ENCODE results near the gene HNRNPA1.
"Not testable (repeated sequence)": the region's sequence is repeated elsewhere in the genome, so short reads cannot be mapped to it uniquely, and the experiment has no call there.

Gene HNRNPA1

DNA sequence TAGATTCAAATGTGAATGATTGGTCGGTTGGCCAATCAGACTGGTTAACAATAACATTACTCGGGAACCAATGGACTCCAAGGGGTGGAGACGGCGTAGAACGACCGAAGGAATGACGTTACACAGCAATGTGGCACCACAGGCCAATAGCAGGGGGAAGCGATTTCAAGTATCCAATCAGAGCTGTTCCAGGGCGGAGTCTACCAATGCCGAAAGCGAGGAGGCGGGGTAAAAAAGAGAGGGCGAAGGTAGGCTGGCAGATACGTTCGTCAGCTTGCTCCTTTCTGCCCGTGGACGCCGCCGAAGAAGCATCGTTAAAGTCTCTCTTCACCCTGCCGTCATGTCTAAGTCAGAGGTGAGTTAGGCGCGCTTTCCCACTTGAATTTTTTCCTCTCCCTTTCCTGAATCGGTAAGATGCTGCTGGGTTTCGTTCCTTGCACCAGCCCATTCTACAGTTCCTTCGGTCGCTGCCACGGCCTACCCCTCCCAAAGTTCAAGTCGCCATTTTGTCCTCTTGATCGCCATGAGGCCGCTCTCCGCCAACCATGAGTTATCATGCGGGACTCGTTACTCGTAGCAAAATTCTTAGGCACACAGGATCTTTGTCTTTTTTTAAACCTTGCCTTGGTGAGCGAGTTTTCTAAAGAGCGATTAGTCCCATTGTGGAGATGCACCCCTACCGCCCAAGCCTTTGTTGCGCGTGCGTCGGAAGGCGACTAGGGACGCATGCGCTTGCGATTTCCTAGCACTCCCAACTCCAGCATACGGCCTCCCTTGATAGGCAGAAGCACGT is at the start of gene HNRNPA1:
Gene HNRNPA1 (plus strand): TSS at position 259 of the 793 bp plus-strand sequence. CDS start 82 bp downstream, at position 341.
- Histone ChIP-seq H3K9ac (ENCODE audit: low read depth, low read length) (peak within 1 kb of the TSS; percentile 87), H3K36me3 (ENCODE audit: insufficient read depth, low read length) (peaks cover 39% of the 10 kb centered on the region), H3K4me1 (ENCODE audit: insufficient read depth, low read length) (peaks cover 18% of the 10 kb centered on the region), H3K9me3 (ENCODE audit: control insufficient read depth, insufficient read depth, low read length) (no peaks in the 10 kb centered on the region)

GRCh38 chr12:54231269-54231668 is 49.3 kb upstream of the HNRNPA1 start:
- not testable (repeated sequence) for H3K9me3 ChIP-seq (ENCODE audit: control insufficient read depth, insufficient read depth, low read length); H3K4me1 ChIP-seq (ENCODE audit: insufficient read depth, low read length); H3K36me3 ChIP-seq (ENCODE audit: insufficient read depth, low read length); H3K9ac ChIP-seq (ENCODE audit: low read depth, low read length)

DNA sequence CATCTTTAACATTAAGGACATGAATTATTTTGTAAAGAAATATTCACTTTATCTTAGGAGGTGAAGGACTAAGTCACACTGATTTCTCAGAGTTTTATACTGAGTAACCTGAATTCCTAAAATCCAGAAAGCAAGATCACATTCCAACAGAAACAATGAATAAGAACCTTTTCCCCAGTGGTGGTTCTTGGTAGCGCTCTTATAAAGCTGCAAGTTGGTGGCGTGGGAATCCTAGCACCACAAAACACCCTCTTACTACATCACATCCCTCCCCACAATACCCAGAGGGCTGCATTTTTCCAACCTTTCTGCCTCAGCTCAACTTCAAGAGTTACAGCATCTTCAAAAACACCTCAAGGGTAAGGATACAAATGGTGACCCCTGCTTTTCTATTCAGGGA is 47.7 kb upstream of the HNRNPA1 start:
- H3K9me3 ChIP-seq (ENCODE audit: control insufficient read depth, insufficient read depth, low read length) = no peaks in the 10 kb centered on the region
- H3K36me3 ChIP-seq (ENCODE audit: insufficient read depth, low read length) = peaks cover 8% of the 10 kb centered on the region
- H3K9ac ChIP-seq (ENCODE audit: low read depth, low read length) = no peak overlapping the region
- H3K4me1 ChIP-seq (ENCODE audit: insufficient read depth, low read length) = peaks cover 6% of the 10 kb centered on the region; the same call in 1 of the 2 replicates

- H3K9ac ChIP-seq (ENCODE audit: low read depth, low read length) = no peak overlapping the region
- H3K36me3 ChIP-seq (ENCODE audit: insufficient read depth, low read length) = peaks cover 30% of the 10 kb centered on the region
- H3K9me3 ChIP-seq (ENCODE audit: control insufficient read depth, insufficient read depth, low read length) = no peaks in the 10 kb centered on the region
- no peaks in the 10 kb centered on the region for H3K4me1 ChIP-seq (ENCODE audit: insufficient read depth, low read length)
Measured at GRCh38 chr12:54238531-54238930, 42.0 kb upstream of the HNRNPA1 start.

DNA sequence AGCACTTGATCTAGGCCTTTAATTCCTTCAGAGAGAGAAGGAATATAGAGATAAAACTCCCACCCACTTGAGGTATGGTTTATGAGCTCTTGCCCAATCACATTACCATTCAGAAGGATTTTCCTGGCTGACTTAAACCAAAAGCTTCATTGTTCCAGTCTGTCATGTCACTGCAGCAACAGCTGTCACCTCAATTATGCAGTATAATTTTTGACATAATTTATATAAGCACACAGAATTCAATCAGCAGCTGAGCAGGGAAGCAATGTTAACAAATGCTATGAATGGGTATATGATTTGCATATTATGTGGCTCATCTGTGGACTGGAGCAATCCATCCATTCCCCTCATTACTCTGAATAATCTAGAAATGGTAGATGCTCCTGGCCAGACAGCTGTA is 40.9 kb upstream of the HNRNPA1 start:
- Histone ChIP-seq H3K4me1 (ENCODE audit: insufficient read depth, low read length) (no peaks in the 10 kb centered on the region), H3K9ac (ENCODE audit: low read depth, low read length) (no peak overlapping the region), H3K36me3 (ENCODE audit: insufficient read depth, low read length) (peaks cover 30% of the 10 kb centered on the region), H3K9me3 (ENCODE audit: control insufficient read depth, insufficient read depth, low read length) (no peaks in the 10 kb centered on the region)

GRCh38 chr12:54240129-54240528 is 40.4 kb upstream of the HNRNPA1 start:
- H3K9me3 ChIP-seq (ENCODE audit: control insufficient read depth, insufficient read depth, low read length) = no peaks in the 10 kb centered on the region
- H3K36me3 ChIP-seq (ENCODE audit: insufficient read depth, low read length) = peaks cover 30% of the 10 kb centered on the region
- no peaks in the 10 kb centered on the region for H3K4me1 ChIP-seq (ENCODE audit: insufficient read depth, low read length)
- H3K9ac ChIP-seq (ENCODE audit: low read depth, low read length) = no peak overlapping the region

DNA sequence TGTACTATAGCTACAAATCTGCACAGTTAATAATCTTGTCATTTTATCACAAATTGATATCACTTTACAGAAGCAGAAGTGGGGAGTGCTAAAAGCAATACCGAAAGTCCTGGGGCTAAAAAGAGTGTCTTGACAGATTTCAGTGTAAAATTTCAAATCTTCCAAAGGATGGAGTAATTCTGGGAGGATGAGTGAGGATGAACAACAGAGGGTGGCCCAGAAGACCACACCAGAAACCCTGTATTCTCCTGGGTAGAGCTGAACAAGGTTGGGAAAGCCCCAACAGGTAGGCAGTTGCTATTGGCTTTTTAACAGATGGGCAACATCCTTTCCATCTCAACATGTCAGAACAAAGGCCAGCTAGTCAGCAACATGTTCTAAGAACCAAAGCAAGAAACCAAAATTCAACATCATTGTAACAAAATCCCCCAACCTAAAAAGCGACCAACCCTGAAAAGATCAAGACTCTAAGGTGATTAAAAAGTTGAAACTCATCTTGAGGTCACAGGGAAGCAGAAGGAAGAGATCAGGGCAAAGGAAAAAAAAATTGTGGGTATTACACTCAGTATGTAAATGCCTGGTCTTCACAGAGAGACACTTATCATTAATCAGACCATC is 39.4 kb upstream of the HNRNPA1 start:
- no peaks in the 10 kb centered on the region for H3K4me1 ChIP-seq (ENCODE audit: insufficient read depth, low read length)
- peaks cover 31% of the 10 kb centered on the region for H3K36me3 ChIP-seq (ENCODE audit: insufficient read depth, low read length)
- H3K9me3 ChIP-seq (ENCODE audit: control insufficient read depth, insufficient read depth, low read length) = no peaks in the 10 kb centered on the region
- no peak overlapping the region for H3K9ac ChIP-seq (ENCODE audit: low read depth, low read length)

- H3K4me1 ChIP-seq (ENCODE audit: insufficient read depth, low read length) = no peaks in the 10 kb centered on the region
- peaks cover 25% of the 10 kb centered on the region for H3K36me3 ChIP-seq (ENCODE audit: insufficient read depth, low read length)
- H3K9ac ChIP-seq (ENCODE audit: low read depth, low read length) = no peak overlapping the region
- H3K9me3 ChIP-seq (ENCODE audit: control insufficient read depth, insufficient read depth, low read length) = no peaks in the 10 kb centered on the region
Measured at GRCh38 chr12:54246011-54246641, 34.4 kb upstream of the HNRNPA1 start.

GRCh38 chr12:54249489-54249888 is 31.0 kb upstream of the HNRNPA1 start:
- Histone ChIP-seq H3K36me3 (ENCODE audit: insufficient read depth, low read length) (peaks cover 29% of the 10 kb centered on the region), H3K9me3 (ENCODE audit: control insufficient read depth, insufficient read depth, low read length) (no peaks in the 10 kb centered on the region), H3K9ac (ENCODE audit: low read depth, low read length) (no peak overlapping the region), H3K4me1 (ENCODE audit: insufficient read depth, low read length) (no peaks in the 10 kb centered on the region)

DNA sequence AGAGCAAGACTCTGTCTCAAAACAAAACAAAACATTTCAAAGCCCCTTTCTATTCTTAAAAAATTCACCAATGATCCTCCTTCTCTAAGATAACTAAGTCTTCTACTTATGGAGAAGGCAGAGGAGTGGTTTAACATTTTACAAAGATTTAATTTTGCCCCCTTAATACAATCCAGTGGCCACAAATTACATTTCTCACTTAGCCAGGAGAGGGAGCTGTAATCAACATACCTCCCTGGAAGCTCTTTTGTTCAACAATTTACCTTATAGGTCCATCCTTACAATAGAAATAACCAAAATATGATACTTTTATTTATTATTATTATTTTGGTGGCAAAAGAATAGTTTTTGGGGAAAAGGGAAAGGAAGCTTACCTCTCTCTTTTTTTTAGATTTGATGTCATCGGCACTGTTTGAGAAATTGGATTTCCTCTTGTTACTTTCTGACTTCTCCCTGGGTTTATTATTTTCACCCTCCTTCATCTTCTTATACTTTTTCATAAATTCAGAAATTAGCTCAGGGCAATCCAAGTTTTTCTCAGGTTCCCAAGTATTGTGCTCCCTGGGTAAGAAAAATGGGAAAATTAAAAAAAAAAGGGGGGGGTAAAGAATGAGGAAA is 28.8 kb upstream of the HNRNPA1 start:
- Histone ChIP-seq H3K9me3 (ENCODE audit: control insufficient read depth, insufficient read depth, low read length) (no peaks in the 10 kb centered on the region), H3K9ac (ENCODE audit: low read depth, low read length) (no peak overlapping the region), H3K4me1 (ENCODE audit: insufficient read depth, low read length) (no peaks in the 10 kb centered on the region), H3K36me3 (ENCODE audit: insufficient read depth, low read length) (peaks cover 34% of the 10 kb centered on the region)

DNA sequence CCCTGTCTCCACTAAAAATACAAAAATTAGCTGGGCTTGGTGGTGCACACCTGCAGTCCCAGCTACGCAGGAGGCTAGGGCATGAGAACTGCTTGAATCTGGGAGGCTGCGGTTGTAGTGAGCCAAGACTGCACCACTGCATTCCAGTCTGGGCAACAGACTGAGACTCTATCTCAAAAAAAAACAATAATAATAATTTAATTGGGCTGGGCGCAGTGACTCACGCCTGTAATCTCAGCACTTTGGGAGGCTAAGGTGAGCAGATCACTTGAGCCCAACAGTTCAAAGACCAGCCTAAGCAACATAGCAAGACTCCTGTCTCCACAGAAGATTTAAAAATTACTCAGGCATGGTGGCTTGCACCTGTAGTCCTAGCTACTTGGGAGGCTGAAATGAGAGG is 27.3 kb upstream of the HNRNPA1 start:
- H3K36me3 ChIP-seq (ENCODE audit: insufficient read depth, low read length) = peaks cover 40% of the 10 kb centered on the region

DNA sequence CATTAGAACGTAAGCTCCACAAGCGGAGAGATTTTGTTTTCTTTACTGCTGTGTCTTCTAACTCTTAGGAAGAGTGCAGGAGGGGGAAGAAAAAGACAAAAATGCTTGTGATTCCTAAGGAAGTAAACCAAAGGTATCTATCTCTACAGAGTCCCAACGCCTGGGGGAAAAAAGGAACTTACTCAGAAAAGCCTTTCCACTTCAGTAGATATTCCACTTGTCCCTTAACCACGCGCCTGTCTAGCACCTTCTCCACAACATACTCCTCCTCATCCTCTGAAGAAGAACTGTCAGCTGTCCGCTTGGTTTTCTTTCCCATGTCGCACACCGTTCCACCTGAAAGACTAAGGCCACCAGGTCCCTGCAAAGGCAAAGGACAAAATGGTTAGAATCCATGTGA is 23.2 kb upstream of the HNRNPA1 start:
- Histone ChIP-seq H3K9ac (ENCODE audit: low read depth, low read length) (no peak overlapping the region), H3K9me3 (ENCODE audit: control insufficient read depth, insufficient read depth, low read length) (no peaks in the 10 kb centered on the region), H3K4me1 (ENCODE audit: insufficient read depth, low read length) (peaks cover 27% of the 10 kb centered on the region), H3K36me3 (ENCODE audit: insufficient read depth, low read length) (peaks cover 30% of the 10 kb centered on the region)

More for the DNA sequence above, 27.3 kb upstream of the HNRNPA1 start:
- Histone ChIP-seq H3K4me1 (ENCODE audit: insufficient read depth, low read length) (peaks cover 12% of the 10 kb centered on the region), H3K9me3 (ENCODE audit: control insufficient read depth, insufficient read depth, low read length) (no peaks in the 10 kb centered on the region), H3K9ac (ENCODE audit: low read depth, low read length) (no peak overlapping the region)

DNA sequence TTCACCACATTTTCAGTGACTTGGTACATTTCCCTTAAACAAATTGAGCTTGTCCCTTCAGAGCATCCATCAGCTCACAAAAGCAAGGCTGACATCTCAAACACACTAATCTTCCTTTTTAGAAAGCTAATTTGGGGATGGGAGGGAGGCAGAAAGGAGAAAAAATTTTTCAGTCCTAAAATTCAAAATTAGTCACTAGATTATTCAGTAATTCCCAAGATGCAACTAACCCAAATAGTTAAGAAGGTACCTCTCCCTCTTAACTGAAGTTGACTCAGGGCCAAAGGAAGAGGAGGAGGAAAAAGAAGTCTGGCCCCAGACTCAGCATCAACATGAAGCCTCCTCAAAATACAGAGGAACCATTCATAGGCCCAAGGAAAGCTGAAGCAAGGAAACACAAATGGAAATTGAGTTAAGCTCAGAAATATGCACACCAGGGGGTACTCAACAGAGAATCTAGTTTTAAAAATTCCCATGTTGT is 22.3 kb upstream of the HNRNPA1 start:
- H3K9me3 ChIP-seq (ENCODE audit: control insufficient read depth, insufficient read depth, low read length) = no peaks in the 10 kb centered on the region
- peaks cover 30% of the 10 kb centered on the region for H3K36me3 ChIP-seq (ENCODE audit: insufficient read depth, low read length)
- H3K9ac ChIP-seq (ENCODE audit: low read depth, low read length) = peak overlapping the region; percentile 56; the same call in 1 of the 2 replicates
- H3K4me1 ChIP-seq (ENCODE audit: insufficient read depth, low read length) = peaks cover 34% of the 10 kb centered on the region

GRCh38 chr12:54259194-54260011 is 21.1 kb upstream of the HNRNPA1 start:
- Histone ChIP-seq H3K9ac (ENCODE audit: low read depth, low read length) (peak overlapping the region; percentile 56), H3K4me1 (ENCODE audit: insufficient read depth, low read length) (peaks cover 34% of the 10 kb centered on the region), H3K36me3 (ENCODE audit: insufficient read depth, low read length) (peaks cover 22% of the 10 kb centered on the region), H3K9me3 (ENCODE audit: control insufficient read depth, insufficient read depth, low read length) (no peaks in the 10 kb centered on the region)
